GM21529 (cell line): ENCODE results near the gene DIPK1A.

ENCODE experiments used
- ATAC-seq: cut with Tn5 transposase; IDR thresholded peaks from one replicate; pipeline ENCODE4 v1.9.1; 2021; ENCODE audit not compliant: unreplicated experiment

The DIPK1A gene

DNA sequence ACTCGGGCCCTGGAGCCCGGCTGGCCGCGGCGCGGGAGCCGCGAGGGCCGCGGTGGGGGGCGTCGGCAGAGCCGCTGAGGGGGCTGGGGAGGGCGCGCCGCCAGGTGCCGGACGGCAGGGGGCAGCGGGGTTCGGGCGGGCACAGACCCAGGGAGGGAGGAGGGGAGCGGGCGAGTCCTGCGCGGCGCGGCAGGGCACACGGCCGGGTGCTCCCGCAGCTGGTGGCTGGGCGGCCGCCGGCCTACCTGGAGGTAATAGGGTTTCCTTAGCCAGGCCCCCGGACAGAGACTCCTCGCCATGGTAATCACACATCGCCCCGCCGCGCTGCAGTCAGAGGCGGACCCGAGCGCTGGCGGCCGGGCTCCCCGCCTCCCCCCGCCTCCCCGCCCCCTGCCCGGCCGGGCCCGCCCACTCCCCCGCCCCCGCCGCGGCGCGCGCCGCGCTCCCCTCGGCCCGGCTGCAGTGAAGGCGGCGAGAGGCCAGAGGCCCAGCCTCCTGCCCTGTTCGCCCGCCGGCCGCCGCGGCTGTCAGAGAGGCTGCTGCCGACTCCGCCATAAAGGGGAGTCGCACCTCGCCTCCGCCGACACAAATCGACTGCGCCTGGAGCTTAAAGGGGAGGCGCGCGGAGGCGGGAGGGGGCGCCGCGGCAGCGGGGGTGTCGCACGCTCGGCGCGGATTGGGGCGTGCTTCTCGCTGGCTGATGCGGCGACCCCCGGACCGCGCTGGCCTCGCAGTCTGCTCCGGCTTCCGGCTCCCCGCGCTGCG, at the start of gene DIPK1A:
Gene DIPK1A (minus strand): TSS at position 332 of the 765 bp plus-strand sequence. CDS start 33 bp downstream, at position 299.
- ATAC-seq: peak; percentile 38

DNA sequence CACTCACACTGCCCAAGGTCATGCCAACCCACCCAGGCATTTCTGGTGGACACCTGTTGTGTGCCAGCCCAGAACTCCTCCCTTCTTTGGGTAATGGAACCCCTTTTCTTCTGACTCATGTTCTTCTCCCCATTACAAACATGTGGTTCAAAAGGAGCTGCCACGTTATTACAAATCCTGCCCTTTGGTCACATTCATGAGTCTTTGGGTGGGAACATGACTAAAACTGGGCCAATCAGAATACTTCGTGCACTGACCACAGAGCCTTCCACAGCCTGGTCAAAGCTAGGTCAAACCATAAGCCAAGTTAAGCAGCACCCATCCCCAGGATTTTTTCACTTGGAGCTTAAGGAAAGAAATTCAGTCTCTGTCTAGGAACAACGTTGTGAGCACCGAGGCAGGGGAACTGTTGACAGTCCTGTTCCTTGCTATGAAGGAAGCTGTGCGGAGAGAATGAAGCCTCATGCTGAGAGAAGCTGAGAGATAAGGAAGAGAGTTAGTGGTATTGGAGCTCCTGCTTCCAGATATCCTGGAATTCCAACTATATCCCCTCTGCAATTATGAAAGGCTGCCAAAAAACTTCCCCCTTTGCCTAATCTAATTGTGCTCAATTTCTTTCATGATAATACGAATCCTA, 46.8 kb upstream of the DIPK1A start:
- ATAC-seq: no peak

DNA sequence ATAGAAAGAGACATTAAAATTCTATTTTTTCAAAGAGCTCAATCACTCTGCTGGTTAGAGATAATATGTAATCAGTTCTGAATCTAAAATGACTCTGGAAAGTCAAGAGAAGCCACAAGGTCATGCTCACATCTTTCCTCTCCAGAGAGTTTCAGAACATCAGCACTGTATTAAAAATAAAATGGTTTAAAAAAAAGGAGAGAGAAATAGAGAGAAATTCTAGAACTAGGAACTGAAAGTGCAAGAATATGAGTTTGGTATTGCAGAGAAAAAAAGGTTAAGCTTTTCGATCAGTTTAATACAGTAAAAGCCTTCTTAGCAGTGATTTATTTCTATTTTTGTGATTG, 44.0 kb upstream of the DIPK1A start:
- no peak for ATAC-seq

DNA sequence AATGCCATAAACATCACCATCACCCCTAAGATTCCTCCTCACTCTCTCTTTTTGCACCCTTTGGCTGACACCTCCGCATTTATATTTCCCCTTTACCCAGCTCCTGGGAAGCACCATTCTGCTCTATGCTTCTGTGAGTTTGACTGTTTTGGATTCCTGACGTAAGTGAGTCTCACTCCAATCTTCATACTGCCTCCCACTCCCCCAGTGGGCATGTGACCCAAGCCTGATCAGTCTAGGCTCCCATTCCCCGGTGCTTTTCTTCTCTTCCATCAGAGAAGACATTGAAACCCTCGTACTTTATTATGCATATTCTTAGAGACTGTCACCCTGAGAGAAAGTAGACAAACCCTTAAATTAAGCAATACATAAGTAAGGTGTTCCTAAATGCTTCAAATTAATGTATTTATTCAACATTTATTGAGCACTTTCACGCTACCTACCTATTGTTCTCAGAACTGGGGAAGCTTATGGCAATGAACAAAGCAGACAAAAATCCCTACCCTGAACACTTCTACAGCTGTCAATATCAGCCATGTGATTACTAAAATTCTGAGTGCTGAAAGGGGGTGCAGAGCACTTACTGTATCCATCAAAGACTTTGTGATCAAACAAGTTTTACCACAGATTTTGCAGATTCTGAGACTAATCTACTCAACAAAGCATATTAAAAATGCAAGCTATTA, 43.4 kb upstream of the DIPK1A start:
- ATAC-seq: no peak

DNA sequence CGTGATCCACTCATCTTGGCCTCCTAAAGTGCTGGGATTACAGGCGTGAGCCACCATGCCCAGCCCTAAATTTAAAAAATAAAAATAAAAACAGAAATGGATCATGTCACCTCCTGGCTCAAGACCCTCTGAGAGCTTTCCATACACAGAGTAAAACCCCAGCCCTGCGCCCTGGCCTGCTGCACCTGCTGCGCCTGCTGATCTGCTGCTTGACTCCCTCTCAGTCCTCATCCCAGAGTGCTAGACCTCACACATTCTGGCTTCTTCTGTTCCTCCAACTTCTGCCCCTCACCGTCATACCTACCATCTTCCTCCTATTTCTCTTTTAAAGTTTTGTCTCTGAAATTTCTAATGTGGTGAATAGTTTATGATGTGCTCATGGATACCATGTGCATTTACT, 42.7 kb upstream of the DIPK1A start:
- no peak for ATAC-seq

DNA sequence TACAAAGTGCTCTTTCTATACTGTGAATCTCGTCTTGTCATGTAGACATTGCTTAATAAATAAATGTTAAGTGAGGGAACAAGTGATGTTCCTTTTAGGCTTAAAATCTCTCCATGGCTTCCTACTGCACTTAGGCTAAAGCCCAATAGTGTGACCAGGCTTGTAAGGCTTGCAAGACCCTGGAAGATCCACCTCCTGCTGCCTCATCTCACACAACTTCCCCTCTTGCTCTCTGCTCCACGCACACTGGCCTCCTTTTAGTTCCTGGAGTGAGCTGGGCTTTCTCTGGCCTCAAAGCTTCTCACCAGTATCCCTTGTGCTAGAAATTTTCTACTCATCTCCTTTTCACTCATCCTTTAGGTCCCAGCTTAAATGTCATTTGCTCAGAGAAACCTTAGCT, 41.5 kb upstream of the DIPK1A start:
- no peak for ATAC-seq

DNA sequence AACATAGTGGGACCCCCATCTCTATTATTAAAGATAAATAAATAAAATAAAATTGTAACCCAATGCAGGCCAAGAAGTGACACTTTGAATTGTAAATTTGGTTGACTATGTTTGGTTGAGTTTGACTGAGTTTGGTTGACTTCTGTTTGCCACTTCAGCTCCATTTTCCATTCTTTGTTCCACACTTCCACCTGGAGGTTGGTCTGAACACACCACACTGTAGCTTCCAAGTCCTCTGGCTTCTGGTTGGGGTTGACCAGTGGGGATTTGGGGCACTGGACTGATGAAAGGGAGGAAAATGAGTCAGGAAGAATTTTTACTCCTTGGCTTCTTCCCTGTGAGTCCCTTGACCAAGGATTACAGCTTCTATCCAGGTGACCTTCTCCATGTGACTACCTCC, 40.6 kb upstream of the DIPK1A start:
- ATAC-seq: no peak

DNA sequence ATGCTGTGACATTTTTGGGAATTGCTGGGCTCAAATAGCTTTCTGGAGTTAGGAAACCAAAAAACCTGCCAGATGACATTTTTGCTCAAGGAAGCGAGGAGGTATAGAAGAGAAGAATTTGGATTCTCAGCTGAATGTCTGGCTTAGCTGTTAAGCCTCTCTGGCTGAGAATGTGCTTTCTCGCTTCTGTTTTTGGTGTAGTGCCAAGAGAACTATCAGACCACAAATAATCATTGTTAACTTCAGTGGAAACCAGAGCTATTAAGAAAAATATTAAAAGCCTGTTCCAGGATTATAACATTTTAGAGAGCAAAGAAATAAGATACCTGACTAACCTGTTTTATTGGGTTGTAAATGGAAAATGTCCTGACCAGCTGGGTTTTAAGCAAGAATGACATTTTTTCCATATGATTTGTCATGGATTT, 39.5 kb upstream of the DIPK1A start:
- no peak for ATAC-seq

DNA sequence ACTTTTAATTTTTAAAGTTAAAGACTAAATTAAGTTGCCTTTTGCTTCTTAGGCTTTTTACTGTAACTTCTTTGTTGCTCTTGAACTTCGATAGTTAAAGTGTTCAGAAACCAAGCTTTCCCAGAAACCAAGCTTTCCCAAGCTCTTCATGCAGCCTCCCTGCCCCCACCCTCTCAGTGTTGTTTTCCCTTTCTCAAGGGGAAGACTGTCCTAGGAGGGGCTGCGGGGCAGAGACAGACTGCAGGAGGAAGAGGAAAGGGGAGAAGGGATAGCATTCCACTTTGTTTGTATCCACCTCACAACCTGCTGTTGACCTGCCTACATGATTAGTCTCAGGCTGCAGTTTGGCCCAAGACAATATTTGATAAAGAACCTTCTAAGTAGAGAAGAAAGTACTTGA, 39.0 kb upstream of the DIPK1A start:
- ATAC-seq: no peak

DNA sequence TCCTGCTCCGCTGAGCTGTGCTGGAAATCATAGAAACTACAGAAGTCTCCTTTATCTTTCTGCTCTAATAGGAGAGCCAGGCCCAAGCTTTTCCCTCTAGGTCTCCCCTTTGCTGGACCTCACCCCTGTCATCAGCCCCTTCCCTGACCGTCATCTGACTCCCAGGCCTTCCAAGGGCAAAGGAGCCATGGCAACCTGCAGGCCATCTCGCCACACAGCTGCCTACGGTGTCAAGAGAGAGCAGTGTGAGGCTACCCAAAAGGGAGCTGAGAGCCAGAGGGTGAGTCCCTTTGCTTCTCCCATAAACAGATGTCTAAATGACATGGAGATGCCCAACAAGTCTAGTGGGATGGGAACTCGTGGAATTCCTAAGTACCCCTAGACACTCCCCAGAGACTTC, 37.6 kb upstream of the DIPK1A start:
- no peak for ATAC-seq

DNA sequence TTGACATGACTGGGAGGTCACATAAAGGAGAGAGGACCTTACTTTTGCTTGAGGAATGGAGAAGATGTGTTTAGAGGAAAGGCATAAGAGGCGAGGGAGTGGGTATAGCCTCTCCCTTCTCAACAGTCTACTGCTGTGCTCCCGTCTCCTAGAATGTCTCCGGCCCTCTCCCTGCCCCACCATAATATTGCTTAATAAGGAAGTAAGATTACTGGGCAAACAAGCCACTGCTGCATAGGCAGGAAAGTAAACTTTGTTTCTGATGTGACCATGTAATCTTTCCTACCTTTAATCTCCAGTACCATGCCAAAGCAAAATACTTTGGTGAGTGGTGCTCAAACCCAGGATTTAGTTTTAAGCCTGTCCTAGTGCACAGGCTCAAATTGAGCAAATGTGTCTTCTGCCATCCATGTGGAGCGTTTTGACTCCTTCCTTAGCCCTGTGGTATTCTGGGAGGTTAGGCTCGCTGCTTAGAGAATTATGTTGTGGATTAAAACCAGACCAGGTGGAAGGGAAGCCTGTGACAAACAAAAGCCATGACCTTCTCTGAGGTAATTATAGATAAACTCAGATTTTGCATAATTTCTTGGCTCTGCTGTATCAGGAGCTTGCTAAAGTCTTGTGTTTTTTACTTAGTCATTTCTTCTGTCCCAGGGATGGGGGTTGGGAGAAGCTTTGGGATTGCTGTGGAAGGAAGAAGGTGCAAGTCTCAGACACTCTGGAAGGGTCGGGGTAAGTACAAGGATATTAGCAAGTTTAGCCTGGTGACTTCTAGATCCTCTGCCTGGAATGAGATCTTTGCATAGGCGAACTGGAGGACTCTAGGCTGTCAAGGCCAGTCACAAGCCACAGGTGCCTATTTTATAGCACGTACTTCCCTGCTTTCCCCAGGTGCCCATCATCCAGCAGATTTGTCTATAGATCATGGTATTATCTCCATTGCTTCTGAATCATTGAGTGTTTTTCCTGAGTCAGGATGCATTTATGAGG, 34.5 kb upstream of the DIPK1A start:
- no peak for ATAC-seq

DNA sequence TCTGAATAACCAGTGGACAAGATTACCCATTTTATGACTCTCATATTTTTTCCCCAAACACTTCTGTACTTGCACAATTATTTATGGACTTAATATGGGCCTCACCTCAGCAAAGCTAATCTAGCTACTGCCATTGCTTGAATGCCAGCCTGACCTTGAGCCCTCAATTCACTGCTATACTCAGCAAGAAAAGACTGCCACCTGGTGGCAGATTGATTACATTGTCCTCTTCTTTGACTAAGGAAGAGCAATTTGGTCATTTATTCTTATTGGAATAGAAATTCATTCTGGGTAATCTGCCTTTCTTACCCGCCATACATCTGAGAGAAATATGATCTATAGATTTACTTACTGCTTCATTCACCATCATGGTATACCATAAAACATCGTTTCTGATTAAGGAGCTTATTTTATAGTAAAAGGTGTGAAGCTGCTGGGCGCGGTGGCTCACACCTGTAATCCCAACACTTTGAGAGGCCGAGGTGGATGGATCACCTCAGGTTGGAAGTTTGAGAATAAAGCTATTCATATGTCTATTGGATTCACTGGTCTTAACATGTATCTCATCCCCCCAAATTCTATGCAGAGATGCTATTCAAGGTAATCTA, 32.9 kb upstream of the DIPK1A start:
- peak; percentile 85 for ATAC-seq

DNA sequence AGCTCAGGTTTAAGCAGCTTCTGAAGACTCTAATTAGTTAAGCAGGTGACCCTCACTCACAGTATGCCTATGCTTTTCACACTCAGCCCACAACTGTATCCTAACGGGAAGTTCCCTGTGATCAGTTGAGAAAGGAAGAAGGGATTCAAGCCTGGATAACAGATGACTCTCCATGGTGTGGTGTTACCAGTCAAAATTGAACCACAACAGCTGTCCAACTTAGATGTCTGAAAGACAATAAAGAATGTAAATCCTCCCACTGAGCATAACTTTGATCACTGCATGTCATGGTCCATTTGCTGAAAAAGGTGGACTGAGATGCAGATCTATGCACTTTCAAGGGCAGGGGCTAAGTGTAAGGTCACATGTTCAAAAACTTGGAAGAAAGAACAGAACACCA, 32.3 kb upstream of the DIPK1A start:
- no peak for ATAC-seq

DNA sequence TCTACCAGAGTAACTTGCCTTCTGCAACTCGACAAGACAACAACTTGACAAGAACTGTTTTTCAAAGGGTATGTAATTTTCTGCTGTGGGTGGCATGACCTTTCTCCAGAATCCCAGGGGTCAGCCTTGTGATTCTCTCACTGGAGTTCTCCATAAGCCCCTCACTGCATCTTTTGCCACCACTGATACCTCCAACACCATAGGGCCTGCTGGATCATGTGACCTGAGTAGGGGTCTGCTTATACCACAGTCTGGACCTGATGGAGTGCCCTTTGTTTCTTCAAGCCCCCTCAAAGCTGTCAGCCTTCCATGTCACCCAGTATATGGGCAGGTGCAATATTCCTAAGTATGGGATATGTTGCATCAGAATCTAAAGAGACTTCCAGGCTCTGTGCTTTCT, 31.6 kb upstream of the DIPK1A start:
- ATAC-seq: no peak

DNA sequence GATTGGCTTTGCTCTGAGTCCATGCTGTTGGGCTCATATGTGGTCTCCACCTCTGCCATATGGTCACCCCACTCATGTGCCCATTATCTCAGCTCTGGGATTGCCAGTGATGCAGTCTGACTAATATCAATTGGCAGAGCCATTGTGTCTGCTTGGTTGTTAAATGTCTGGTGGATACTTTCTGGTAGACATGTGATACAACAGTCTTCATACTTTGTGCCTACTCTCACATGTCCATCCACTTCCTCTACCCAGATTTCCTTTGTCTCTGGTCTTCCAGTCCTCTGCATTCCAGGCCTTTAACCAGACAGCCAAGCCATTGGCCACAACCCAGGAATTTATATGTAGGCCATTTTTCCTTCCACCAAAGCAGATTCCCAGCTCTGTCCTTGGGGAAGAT, 30.8 kb upstream of the DIPK1A start:
- no peak for ATAC-seq

DNA sequence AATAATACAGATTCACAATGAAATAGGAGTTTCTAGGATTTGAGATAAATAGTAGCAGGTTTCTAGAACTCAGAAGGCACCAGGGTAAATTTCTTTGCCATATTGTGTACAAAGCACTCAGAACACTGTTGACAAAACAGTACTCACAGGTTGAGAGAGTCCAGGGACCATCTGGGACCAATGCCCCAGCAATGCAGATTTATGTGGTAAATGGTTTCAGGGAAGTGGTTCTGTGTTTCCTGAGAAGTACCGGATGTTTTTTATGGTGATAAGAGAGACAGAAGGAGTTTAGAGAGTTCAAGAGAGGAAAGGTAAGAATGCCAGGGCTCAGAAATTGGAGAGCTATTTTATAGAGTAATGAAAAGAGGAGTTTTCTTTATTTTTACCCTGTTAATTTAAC, 29.6 kb upstream of the DIPK1A start:
- no peak for ATAC-seq

DNA sequence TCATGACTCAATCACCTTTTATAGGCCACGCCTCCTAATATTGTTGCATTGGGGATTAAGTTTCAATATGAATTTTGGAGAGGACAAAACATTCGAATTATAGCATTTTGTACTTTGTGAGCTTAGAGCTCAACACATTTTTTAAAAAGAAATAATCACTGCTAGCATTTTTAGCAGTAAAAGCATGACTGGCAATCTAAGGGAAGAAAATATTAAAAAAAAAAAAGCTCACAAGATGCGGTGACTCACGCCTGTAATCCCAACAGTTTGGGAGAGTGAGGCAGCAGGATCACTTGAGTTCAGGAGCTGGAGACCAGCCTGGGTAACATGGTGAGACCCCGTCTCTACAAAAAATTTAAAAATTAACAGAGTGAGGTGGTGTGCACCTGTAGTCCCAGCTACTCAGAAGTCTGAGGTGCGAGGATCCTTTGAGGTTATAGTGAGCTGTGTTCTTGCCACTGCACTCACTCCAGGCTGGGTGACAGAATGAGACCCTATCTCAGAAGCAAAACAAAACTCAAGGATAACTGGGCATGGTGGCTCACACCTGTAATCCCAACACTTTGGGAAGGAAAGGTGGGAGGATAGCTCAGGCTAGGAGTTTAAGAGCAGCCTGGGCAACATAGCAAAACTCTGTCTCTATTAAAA, 28.8 kb upstream of the DIPK1A start:
- no peak for ATAC-seq

DNA sequence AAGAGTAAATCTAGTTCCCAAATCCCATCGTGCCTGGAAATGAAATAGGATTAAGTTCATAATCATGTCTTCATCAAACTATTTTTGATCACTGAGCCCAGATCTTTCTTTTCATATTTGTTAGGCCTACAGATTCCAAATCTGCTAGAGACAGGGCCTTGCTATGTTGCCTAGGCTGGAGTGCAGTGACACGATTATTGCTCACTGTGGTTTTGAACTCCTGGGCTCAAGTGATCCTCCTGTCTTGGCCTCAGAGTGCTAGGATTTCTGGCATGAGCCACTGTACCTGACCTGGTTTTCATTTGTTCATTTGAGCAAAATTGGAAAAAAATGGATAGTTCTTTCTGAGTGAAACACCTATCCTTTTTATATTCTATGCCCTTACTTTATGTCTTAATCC, 28.0 kb upstream of the DIPK1A start:
- ATAC-seq: no peak

DNA sequence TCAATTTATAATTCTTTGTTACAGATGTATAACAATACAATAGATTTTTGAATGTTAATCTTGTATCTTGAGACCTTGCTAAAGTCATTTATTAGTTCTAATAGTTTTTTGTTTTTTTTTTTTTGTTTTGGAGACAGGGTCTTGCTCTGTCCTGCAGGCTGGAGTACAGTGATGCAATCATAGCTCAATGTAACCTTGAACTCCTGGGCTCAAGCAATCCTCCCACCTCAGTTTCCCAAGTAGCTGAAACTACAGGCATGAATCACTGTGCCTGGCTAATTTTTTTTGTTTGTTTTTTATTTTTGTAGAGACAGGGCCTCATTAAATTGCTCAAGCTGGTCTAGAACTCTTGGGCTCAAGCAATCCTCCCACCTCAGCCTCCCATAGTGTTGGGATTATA, 26.2 kb upstream of the DIPK1A start:
- no peak for ATAC-seq

DNA sequence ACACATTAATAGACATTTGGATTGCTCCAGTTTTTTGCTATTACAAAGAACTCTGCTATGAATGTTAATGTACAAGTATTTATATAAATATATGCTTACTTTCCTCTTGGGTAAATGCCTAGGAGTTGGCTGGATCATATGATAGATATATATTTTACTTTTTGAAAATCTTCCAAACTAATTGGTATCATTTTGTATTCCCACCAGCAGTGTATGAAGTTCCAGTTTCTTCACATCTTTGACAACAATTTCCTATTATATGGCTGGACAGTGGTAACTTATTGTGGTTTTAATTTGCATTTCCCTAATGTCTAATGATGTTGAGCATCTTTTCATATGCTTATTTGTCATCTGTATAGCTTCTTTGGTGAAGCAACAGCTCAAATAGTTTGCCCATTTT, 23.8 kb upstream of the DIPK1A start:
- no peak for ATAC-seq
